ENCODE measurements around the gene LRRC14B.
"Not testable (repeated sequence)": the region's sequence is repeated elsewhere in the genome, so short reads cannot be mapped to it uniquely, and the experiment has no call there.

The LRRC14B gene

DNA sequence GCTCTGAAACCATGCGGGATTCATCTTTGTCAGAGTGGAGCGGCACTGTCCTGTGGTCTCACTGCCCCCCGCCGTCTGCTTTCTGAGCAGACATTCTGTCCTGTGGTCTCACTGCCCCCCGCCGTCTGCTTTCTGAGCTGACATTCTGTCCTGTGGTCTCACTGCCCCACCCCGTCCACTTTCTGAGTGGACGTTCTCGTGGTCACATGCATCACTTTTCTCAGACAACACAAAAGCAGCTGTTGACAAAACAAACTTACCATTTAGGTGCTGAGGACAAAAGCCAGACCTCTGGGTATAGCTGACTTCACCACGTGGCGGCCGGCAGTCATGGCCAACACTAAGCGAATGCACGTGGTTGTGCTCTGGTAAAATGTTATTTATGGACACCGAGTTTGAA is 2.8 kb downstream of the LRRC14B start:
- DNase-seq = no peak

DNA sequence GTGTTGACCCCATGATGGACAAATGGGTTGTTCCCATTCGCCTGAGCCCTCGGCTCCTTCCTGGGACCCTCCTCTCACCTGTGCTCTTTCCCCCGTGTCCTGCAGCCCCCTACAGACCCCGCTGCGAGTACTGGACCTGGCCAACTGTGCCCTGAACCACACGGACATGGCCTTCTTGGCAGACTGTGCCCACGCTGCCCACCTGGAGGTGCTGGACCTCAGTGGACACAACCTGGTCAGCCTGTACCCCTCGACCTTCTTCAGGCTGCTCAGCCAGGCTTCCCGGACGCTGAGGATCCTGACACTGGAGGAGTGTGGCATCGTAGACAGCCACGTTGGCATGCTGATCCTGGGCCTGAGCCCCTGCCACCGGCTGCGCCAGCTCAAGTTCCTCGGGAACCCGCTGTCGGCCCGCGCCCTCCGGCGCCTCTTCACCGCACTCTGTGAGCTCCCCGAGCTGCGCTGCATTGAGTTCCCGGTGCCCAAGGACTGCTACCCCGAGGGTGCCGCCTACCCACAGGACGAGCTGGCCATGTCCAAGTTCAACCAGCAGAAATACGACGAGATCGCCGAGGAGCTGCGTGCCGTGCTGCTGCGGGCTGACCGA is 3.4 kb downstream of the LRRC14B start:
- DNase-seq = no peak

DNA sequence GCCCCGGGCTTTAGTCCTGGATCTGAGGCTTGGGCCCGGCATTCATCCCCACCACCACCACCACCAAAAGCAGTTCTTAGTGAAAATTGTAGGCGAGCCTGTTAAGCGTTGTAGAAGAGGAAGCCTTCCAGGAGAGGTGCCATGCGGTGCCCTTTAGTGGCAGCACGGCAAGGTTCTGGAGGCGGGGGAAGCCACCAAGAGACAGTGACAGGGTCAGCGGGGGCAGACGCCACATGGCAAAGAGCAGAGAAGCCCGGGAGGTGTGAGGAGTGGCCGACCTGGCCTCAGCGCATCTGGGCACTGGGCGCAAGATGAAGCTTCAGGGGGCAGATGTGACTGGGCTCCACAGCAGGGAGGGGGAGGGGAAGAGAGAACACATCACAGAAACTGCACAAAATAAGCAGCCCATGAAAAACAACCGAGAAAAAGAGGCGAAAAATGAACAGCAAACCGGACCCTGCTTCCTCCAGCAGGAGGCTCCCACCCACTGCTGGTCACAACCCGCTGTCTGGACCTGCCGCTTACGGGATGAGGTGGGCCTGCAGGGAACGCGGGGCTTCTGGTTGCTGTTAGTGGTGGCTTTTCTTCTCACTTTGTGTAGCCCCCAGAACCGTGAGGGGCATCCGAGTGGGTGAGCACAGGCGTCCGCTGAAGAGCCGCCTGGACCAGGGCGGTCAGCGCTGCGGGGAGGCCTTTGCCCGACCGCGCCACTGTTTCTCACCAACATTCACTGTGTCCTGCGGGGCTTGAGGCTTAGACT is 4.3 kb downstream of the LRRC14B start:
- DNase-seq = no peak

DNA sequence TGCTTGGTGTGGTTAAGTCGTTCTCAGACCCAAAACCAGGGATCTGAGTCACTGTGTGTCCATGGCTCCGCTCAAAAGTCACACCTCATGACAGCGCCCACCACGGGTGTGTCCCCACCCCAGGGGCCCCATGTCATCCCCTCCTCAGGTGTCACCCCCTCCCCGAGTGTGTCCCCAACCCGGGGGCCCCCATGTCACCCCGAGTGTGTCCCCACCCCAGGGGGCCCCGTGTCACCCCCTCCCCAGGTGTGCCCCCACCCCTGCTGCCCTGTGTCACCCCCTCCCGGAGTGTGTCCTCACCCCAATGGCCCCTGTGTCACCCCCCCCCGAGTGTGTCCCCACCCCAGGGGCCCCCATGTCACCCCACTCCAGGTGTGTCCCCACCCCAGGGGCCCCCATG is 5.1 kb downstream of the LRRC14B start:
- DNase-seq = no peak

DNA sequence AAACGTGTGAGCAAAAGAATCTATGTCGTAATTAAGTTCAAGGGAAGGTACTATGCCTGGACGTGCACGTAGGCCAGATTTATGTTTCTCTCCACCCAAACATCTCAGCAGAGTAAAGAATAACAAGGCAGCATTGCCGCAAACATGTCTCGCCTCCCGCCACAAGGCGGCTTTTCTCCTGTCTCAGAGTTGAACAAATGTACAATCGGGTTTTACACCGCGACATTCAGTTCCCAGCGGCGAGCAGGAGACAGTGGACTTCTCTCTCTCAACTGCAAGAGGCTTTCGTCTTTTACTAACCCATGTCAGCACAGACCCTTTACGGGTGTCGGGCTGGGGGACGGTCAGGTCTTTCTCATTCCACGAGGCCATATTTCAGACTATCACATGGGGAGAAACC is 5.7 kb downstream of the LRRC14B start:
- not testable (repeated sequence) for DNase-seq

DNA sequence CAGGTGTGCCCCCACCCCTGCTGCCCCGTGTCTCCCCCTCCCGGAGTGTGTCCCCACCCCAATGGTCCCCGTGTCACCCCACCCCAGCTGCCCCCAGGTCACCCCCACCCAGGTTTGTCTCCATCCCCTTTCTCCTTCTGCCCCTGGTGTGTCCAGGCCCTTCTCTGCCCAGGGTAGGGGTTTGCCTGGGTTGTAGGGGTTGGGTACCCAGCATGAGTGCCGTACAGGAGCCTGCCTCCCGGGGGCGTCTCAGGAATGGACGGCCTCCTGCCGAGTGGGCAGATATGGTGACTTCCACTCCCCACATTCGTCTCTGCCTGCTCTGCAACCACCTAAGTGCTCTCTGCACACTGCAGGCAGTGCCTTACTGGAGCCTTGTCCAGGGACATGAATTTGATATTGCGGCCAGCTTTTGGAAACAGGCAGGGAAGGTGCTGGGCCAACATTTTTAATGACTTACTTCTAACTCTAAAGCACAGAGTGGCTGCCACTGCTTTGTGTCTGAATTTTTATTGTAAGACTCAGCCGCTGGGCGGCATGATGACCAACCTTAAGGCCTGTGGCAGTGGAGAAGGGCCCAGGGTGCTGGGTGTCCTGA is 6.7 kb downstream of the LRRC14B start:
- no peak for DNase-seq

DNA sequence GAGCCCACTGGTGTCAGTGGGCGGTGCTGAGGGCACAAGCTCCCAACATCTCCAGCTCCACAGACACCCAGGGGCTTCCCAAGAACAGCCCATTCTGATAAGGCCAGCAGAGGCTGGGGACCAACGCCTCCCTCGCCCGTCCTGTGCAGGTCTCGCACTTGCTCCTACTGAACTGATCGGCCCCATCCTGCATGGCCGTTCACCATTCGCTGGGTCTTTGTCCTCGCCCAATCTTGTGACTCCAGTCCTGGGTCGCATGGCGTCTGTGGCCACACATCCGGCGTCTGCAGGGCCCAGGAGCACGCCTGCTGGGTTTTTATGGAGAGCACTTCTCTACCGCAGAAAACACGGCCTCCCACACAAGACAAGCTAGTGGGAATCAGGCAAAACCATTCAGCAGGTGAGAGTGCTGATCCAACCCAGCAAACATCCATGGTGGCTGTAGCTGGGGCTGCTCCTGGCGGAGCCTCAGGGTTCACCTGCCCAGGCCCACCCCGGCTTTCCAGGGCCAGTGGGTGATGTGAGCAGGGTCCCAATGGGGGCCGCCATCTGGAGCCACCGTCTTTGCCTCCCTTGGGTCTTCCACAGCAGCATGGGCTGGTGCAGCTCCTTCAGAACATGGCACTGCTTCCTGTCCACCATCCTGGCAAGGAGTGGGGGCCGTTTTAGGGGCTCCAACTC is 7.4 kb downstream of the LRRC14B start:
- no peak for DNase-seq

DNA sequence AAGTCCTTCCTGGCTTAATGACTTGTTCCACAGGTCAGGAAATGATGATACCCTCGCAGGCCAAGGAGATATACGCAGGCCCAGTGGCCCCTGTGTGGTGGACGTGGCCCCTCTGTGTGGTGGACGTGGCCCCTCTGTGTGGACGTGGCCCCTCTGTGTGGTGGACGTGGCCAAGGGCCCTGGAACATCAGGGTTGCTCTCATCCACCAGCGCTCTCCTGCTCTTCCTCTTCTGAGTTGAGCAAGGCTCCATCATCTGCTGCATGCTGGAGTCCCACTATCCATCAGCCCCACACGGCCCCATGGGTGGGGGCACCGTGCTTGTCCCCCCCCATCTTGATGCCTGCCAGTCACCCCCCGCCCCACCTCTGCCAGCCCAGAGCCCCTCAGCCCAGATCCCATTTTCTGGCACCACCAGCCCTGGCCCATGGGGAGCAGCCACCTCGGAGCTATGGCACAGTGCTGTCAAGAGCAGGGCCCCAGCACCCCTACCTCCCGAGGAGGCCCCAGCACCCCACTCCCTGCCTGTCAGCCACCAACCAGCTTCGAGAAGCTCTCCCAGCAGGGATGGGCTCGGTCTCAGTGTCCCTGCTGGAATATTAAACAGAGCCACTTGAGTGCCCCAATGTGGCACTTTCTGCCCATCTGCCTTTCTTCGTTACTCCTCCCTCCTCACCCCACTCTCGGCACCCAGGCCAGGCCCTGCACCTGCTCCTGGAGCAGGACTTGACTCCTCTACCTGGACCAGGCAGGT is 8.1 kb downstream of the LRRC14B start:
- no peak for DNase-seq

DNA sequence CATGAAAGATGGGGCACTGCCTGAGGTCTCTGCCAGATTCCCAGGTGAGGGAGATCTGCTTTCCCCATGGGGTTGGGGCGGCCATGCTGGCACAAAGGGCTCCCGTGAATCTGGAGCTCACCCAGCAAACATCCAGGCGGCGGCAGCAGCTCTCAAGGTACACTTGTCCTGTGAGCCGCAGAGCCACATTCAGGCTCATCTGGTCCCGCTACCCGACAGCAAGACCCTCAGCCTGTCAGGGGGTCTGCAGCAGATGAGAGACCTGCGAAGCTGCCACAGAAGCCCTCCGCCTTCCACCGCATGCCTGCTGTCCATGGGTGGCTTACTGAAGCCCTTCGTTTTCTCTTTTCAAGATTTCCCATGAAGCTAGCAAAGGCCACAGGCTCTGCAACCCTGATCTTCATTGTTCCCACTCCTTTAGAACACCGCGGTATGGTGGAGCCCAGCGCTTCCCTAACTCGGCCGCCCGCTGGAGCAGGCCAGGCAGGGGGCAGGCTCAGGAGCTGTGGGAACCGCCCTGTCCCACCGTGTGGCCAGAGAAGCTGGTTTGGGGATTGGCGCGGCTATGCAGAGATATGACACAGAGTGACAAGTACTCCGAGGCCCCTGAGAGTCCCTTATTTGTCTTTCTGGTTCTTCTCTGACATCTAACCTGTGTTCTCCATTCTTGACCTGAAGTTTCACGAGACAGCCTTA is 8.8 kb downstream of the LRRC14B start:
- DNase-seq = no peak

DNA sequence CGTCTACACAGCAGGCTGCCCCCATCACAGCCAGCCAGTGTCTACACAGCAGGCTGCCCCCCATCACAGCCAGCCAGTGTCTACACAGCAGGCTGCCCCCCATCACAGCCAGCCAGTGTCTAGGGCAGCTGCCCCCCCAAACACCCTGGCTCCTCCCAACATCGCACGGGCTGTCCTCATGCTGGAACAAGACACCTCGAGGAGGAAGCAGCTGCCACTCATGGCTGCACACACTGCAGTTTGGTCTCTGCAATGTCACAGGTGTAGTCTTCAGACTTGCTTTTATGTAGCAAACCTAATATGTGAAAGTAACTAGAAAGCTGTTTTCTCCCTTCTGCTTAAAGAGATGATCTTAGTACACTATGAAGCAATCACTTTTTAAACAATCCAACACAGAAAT is 9.7 kb downstream of the LRRC14B start:
- no peak for DNase-seq

DNA sequence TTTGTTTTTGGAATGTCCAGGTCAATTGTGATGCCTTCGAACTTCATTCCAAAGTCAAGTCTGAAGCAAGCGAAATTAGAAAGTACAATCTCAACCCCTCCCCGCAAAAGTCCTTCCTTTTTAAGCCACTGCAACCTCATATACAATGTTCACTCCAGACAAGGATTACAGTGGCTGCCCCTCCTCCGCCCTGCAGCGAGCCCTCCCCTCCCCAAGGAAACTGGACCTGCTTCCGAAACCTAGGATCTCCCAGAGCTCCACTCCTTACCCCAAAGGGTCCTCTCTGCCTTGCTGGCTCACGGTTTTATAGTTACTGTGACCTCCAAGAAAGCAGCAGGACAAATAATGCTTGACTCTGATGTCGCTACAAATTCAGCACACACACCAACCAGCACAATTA is 10.4 kb downstream of the LRRC14B start:
- DNase-seq = no peak

DNA sequence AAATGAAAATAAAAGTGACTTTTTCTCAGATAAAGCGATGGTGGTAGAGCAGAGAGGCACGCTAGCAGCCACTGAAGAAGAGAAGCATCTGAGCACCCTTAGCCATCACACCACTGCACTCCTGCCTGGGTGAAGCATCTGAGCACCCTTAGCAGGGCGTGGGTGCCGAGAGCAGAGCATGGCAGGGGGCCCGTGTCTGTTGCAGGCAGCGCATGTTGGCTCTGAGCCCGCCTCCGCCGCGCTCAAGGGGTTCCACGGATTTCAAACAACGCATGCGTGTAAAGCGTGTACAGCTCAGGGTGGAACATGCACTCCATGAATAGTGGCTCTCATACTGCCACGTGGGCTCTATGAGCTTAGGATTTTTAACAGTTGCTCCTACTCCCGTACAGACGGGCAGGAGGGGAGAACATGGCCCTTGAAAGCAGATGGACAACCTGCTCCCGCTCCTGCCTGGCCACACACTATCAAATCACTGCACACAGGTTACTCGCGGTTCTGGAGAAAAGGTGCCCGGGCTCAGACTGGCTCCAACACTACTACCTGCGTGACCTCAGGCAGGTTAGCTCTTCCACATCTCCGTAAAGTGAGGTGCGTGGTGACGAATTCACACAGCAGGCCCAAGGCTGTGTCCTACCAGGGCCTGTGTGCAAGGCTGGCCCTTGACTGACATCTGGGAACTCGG is 12.1 kb downstream of the LRRC14B start:
- no peak for DNase-seq

DNA sequence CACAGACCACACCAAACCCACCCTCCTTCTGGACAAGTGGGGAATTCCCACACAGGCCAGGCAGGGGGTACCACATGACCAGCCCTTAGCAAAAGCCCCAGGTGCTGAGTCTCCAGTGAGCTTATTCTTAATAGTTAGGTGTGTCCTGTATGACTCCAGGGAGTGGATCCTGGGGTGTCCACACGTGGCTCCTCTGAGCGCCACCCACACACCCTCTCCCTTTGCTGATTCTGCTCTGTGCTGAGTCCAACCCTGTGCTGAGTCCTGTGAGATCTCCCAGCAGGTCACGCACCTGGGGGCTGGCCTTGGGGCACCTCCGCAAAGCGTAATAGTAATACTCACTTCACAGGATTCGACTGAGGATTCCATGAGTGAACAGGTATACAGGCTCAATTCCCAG is 12.7 kb downstream of the LRRC14B start:
- no peak for DNase-seq

DNA sequence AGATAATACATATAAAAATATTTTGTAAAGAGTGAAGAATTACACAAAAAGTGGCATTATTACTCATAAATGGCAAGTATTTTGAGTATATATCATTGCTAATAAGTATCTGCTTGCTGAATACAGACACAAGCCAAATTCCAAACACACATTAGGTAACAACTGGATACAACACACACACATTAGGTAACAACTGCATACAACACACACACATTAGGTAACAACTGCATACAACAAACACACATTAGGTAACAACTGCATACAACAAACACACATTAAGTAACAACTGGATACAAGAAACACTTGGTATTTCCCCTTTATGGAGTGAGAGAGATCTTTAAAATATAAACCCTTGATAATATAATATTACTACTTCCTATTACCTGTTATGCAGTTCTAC is 13.2 kb downstream of the LRRC14B start:
- no peak for DNase-seq

DNA sequence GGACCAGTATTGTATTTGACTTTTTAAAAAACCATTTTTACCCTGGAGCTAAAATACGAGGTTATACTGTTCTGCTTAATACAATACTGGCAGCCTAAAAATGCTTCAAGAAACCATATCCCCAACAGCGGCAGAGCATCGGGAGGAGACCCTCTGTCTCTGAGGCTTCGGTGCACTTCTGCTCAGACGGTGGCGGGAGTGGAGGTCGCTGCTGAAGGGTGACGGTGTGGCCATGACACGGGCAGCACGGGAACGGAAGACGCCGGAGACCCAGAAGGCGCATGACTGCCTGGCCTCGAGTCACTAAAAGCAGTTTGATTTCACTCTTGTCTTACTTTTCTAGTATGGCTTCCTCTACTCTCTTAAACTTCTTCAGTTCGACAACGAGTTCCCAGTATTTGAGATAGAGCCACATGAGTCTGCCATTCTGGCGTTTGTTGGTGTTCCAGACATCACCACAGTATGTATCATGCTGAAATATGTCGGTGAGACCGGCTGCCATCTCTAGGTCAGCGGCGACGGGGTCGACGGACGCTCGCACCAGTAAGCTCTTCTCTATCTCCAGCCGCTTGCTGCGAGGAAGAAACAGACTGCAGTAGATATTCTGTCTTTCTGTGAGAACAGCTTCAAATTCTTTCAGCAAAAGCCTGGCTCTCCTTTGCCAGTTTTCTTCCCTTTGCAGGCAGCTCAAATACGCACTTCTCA is 13.8 kb downstream of the LRRC14B start:
- no peak for DNase-seq

DNA sequence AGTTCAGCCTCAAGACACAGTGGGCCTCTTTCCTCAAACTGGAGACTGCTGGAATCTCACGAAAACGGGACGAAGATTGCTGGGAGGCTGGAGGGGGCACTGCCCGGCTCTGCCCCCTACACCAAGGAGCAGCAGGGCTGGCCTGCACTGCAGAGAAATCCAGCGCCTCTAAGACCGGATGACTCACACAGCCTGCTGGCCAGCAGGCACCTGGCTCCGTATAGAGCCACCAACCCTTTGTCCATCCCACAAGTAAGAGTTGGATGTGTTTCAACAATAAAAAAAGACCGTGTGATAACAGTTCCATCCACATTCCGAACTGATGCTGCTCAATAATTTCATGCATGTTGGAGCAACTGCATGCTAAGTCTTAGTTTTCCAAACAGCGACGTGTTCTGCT is 15.1 kb downstream of the LRRC14B start:
- DNase-seq = no peak

DNA sequence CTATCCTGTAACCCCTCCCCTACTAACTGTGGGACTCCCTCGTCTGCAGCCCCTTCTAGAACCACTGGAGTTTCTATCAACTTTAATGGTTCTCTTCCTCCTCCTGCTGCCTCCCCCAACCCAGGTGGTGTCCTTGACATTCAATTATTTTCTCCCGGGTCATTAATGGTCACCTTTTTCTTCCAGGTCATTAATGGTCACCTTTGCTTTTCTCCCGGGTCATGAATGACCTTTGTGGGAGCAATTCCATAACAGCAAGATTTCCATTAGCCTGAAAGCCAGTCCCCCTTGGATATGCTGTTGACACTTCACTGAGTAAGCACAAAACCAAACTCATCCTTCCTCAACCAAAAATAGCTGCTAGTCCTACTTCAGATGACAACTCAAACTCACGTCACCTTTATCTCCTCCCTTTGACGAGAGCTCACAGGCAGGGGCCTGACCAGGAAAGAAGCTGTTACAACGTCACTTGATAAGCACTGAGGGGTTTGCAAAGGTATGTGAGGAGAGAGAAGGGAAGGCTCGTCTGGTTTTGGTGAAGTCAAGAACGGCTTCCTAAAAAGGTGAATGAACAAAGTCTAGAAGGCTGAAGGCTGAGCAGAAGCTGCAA is 15.7 kb downstream of the LRRC14B start:
- no peak for DNase-seq

DNA sequence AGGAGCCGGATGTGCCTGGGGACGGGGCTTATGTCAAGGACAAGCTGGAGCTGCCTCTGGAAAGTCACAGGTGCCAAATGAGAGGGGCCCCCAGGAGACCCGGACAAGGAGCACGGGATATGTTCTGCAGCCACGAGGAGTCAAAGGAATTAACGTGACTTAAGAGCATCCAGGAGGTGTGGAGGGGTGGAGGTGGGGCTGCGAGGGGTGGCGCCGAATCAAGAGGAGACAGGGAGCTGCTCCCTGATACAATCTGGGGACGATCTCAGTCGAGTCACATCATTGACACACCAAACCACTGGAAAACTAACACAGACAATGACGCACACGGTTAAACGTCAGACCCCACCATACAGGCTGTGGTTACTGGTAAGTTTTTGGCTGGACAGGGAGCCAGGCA is 16.3 kb downstream of the LRRC14B start:
- no peak for DNase-seq

DNA sequence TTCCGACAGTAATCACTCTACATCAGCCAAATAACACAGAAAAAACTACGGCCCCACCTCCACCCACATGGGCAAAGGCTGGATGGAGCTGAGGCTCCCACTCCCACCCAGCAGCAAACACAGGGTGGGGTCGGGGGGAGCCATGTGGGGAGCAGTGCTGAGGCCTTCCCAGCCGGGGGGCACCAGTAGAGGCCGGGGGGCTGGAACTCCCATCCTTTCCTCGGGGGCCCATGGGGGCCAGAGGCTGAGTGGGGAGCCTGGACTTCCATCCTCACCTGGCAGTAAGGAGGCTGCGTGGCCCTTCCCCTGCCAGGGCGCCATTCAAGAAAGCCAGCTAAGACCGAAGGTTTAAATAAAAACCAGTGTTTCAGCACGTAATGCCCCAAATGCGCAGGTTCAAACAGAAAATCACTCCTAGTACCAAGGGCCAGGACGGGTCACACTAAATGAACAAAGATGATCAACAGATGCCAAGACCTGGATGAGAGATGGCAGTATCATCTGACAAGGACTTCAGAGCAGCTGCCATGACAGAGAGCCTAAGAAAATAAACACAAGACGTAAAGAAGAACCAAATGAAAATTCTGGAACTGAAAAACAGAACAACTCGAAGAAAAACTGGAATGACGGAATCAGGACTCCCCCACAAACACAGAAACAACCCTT is 17.3 kb downstream of the LRRC14B start:
- DNase-seq = no peak

DNA sequence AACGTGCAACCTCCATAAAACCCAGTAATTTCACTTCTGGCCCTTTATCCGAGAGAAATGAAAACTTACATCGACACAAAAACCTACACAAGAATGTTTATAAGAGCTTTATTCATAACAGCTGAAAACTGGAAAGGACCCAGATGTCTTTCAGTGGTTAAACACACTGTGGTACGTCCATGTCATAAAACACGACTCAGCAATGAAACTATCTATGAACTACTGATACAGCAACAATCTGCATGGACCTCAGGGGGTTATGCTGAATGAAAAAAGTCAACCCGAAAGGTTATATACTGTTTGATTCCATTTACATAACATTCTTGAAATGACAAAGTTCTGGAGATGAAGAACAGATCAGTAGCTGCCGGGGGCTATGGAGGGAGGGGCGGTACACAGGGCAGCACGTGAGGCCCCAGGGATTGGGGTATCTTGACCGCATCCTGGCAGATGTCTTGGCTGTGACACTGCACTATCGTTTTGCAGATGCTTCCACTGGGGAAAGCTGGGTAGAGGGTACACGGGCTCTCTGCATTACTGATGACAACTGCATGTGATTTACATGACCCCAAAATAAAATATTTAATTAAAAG is 22.6 kb downstream of the LRRC14B start:
- DNase-seq = no peak

Measured in stimulated activated CD4-positive, alpha-beta T cell treated with anti-CD3 and anti-CD28 coated beads, Interleukin-1b, Interleukin-23, amount 100 ng/mL, for 48 hours (primary cell).